OCI-LY7 (cell line): ENCODE results near the gene ARHGEF16. TPM values are rescaled to one million over a fixed set of nuclear protein-coding genes. Genes with fewer than 3 reads are reported as not detected.

Experiments used
- BruUV-seq: library from RNA; stranded (reverse); fragments of 400-500 nt; replicated peaks from 2 replicates; lab custom pipeline; 2021; lab: Mats Ljungman, UMichigan
- CTCF ChIA-PET: fragments of 300-600 bp; sonication (Branson Sonifier 250); formaldehyde crosslinking; loops from one replicate; lab custom pipeline; 2022; ENCODE audit warnings: antibody characterized with exemption; ENCODE audit not compliant: unreplicated experiment; lab: Charles Lee
- POLR2A ChIA-PET: fragments of 300-600 bp; sonication (Branson Sonifier 250); formaldehyde crosslinking; loops from one replicate; lab custom pipeline; 2022; ENCODE audit warnings: antibody characterized with exemption; lab: Charles Lee
- DNase-seq: peaks from one replicate; pipeline ENCODE4 v3.0.0-alpha.2; 2015; ENCODE audit warnings: low spot score
- H2AFZ ChIP-seq: fragments of 200-600 bp; sonication (generic), shearing (Covaris generic); 2 replicates; pipeline ENCODE4 v1.6.1; 2014; ENCODE audit warnings: mild to moderate bottlenecking, antibody characterized with exemption, low read length, moderate library complexity
- H3K27ac ChIP-seq: fragments of 200-600 bp; sonication (generic); 2 replicates; pipeline ENCODE4 v1.5.1; 2014; ENCODE audit warnings: mixed run types, low read depth, mild to moderate bottlenecking, moderate library complexity, low read length, inconsistent platforms; ENCODE audit not compliant: poor library complexity, severe bottlenecking
- H3K36me3 ChIP-seq: fragments of 200-600 bp; sonication (generic); 2 replicates; pipeline ENCODE4 v1.6.1; 2014; ENCODE audit warnings: mild to moderate bottlenecking, antibody characterized with exemption, low read length, moderate library complexity, mixed read lengths; ENCODE audit not compliant: insufficient read depth
- H3K4me1 ChIP-seq: fragments of 200-600 bp; sonication (generic); 2 replicates; pipeline ENCODE4 v1.5.1; 2014; ENCODE audit warnings: mild to moderate bottlenecking, low read length; ENCODE audit not compliant: insufficient read depth, poor library complexity, severe bottlenecking
- H3K4me2 ChIP-seq: fragments of 200-600 bp; sonication (generic); 2 replicates; pipeline ENCODE4 v1.6.1; 2014; ENCODE audit warnings: mild to moderate bottlenecking, low read length
- H3K4me3 ChIP-seq: fragments of 200-600 bp; sonication (generic); 2 replicates; pipeline ENCODE4 v1.5.1; 2014; ENCODE audit warnings: mild to moderate bottlenecking, low read depth, low read length; ENCODE audit not compliant: poor library complexity, severe bottlenecking
- H3K79me2 ChIP-seq: fragments of 200-600 bp; sonication (generic); 2 replicates; pipeline ENCODE4 v1.6.1; 2016; ENCODE audit warnings: low read depth, mild to moderate bottlenecking, low read length, moderate library complexity, mixed read lengths; ENCODE audit not compliant: insufficient read depth
- H3K9me2 ChIP-seq: fragments of 200-600 bp; sonication (generic); 2 replicates; pipeline ENCODE4 v1.6.1; 2016; ENCODE audit warnings: mild to moderate bottlenecking, low read length, mixed read lengths; ENCODE audit not compliant: insufficient read depth
- H3K9me3 ChIP-seq: fragments of 200-600 bp; sonication (generic); 2 replicates; pipeline ENCODE4 v1.6.1; 2014; ENCODE audit warnings: mild to moderate bottlenecking, mixed run types, low read length, mixed read lengths
- H4K20me1 ChIP-seq: fragments of 200-600 bp; sonication (generic); 2 replicates; pipeline ENCODE4 v1.6.1; 2014; ENCODE audit warnings: mild to moderate bottlenecking, antibody characterized with exemption, low read length, moderate library complexity, mixed read lengths; ENCODE audit not compliant: insufficient read depth
- CTCF ChIP-seq: fragments of 200-600 bp; sonication (generic); conservative IDR thresholded peaks from 2 replicates; pipeline ENCODE4 v1.5.1; 2014; ENCODE audit warnings: mild to moderate bottlenecking, antibody characterized with exemption, low read length, moderate library complexity, mixed read lengths
- EZH2phosphoT487 ChIP-seq: fragments of 200-600 bp; sonication (generic); IDR thresholded peaks from 2 replicates; pipeline ENCODE4 v1.6.1; 2018; ENCODE audit warnings: low read depth, borderline replicate concordance, mild to moderate bottlenecking, mixed run types, antibody characterized with exemption, low read length, moderate library complexity, mixed read lengths
- intact Hi-C: fragments of 100-400 bp; cut with micrococcal nuclease; formaldehyde crosslinking; loops from one replicate; pipeline ENCODE4 v1.10.0; 2022; ENCODE audit not compliant: unreplicated experiment
- total RNA-seq, 2 experiments: library from RNA; depleted of rRNA in 1 of 2; stranded (reverse); fragments of >200 nt in 1 of 2; shearing (Covaris generic) in 1 of 2; gene quantifications; 2 replicates each; pipeline ENCODE4 v1.2.3, GENCODE V29; 2014 to 2022

The ARHGEF16 gene
- total RNA-seq, 2 experiments from 2014 or later = not detected

- ChIA-PET CTCF (interaction anchor here (0.8 kb wide), 1 partner anchor 10 kb away, joined by 3 read pairs; no protein-coding TSS in a partner anchor), POLR2A (no interaction called here)
- no peak overlapping the region for H3K27ac ChIP-seq
- H3K36me3 ChIP-seq = no peaks in the 10 kb centered on the region
- H2AFZ ChIP-seq = peak overlapping the region; percentile 5; the same call in 1 of the 2 replicates
- no peak for TF ChIP-seq EZH2phosphoT487
- peak; percentile 88 for TF ChIP-seq CTCF
- no peaks in the 10 kb centered on the region for H3K4me1 ChIP-seq
- DNase-seq = peak; percentile 73
- no TSS peak for BruUV-seq
- no peaks in the 10 kb centered on the region for H3K9me2 ChIP-seq
- intact Hi-C loops = loop anchor here (1.0 to 10.0 kb wide), 3 partner anchors 73 to 233 kb away; no protein-coding TSS in a partner anchor
- H4K20me1 ChIP-seq = no peaks in the 10 kb centered on the region
- H3K79me2 ChIP-seq = no peaks in the 10 kb centered on the region
- no peaks in the 10 kb centered on the region for H3K9me3 ChIP-seq
- peak overlapping the region; percentile 56 for H3K4me2 ChIP-seq
- peak overlapping the region; percentile 15 for H3K4me3 ChIP-seq
These were observed 37.1 kb downstream of the ARHGEF16 start for GRCh38 chr1:3491291-3492246.

GRCh38 chr1:3492545-3493246 is 38.2 kb downstream of the ARHGEF16 start:
- POLR2A ChIA-PET = no interaction called here
- no TSS peak for BruUV-seq
- Histone ChIP-seq H3K27ac (no peak overlapping the region), H3K79me2 (no peaks in the 10 kb centered on the region), H4K20me1 (no peaks in the 10 kb centered on the region), H3K36me3 (no peaks in the 10 kb centered on the region), H3K4me3 (no peak overlapping the region), H3K4me2 (no peak overlapping the region), H2AFZ (no peak overlapping the region), H3K4me1 (no peaks in the 10 kb centered on the region), H3K9me3 (no peaks in the 10 kb centered on the region), H3K9me2 (no peaks in the 10 kb centered on the region)
- intact Hi-C loops = loop anchor here (10.0 kb wide), 1 partner anchor 72 kb away; no protein-coding TSS in a partner anchor
- CTCF ChIA-PET = no interaction called here
- no peak for DNase-seq
- TF ChIP-seq CTCF = no peak
- TF ChIP-seq EZH2phosphoT487 = no peak
